K562 (cell line): ENCODE results near the gene GTPBP2. TPM values are rescaled to one million over a fixed set of nuclear protein-coding genes. Genes with fewer than 3 reads are reported as not detected.
A peak's percentile ranks its signal among the peaks of the same experiment; 100 is the strongest.

Experiments
- CAMTA2 ChIP-seq: fragments of 250-450 bp; sonication (Bioruptor Pico); conservative IDR thresholded peaks from 2 replicates; pipeline ENCODE4 v1.5.1; 2022
- CCNT2 ChIP-seq: IDR thresholded peaks from 2 replicates; pipeline ENCODE4 v1.6.1; 2011; ENCODE audit warnings: borderline replicate concordance, low read depth, mild to moderate bottlenecking, moderate library complexity, mixed read lengths, low read length; ENCODE audit not compliant: insufficient read length; ENCODE audit errors: extremely low read depth
- CREB5 ChIP-seq: fragments of 250-450 bp; sonication (Bioruptor Pico); IDR thresholded peaks from 2 replicates; pipeline ENCODE4 v1.5.0; 2020; ENCODE audit warnings: mild to moderate bottlenecking
- PATZ1 ChIP-seq: fragments of 250-450 bp; sonication (Bioruptor Pico); IDR thresholded peaks from 2 replicates; pipeline ENCODE4 v1.5.0; 2020; ENCODE audit warnings: mild to moderate bottlenecking, borderline replicate concordance
- RFX1 ChIP-seq: fragments of 450-650 bp; IDR thresholded peaks from 2 replicates; pipeline ENCODE4 v1.6.1; 2016; ENCODE audit warnings: mild to moderate bottlenecking, moderate library complexity
- SIX5 ChIP-seq, 2 experiments: IDR thresholded peaks; 2 replicates each; pipeline ENCODE4 v1.6.1; 2011; ENCODE audit warnings: low read length in 2 of 2, borderline replicate concordance in 1 of 2, low read depth in 1 of 2, mild to moderate bottlenecking in 1 of 2, moderate library complexity in 1 of 2; ENCODE audit not compliant: insufficient read depth in 1 of 2
- SMAD3 ChIP-seq: fragments of 450-650 bp; formaldehyde crosslinking; conservative IDR thresholded peaks from 2 replicates; pipeline ENCODE4 v1.4.0; 2020; ENCODE audit warnings: mild to moderate bottlenecking
- TAF7 ChIP-seq: fragments of 450-650 bp; IDR thresholded peaks from 2 replicates; pipeline ENCODE4 v1.6.1; 2016; ENCODE audit warnings: missing genetic modification characterization, missing compliant biosample characterization
- XRCC3 ChIP-seq: fragments of 450-650 bp; IDR thresholded peaks from 2 replicates; pipeline ENCODE4 v1.6.1; 2017; ENCODE audit warnings: mild to moderate bottlenecking, moderate library complexity
- ZBTB17 ChIP-seq: fragments of 450-650 bp; formaldehyde crosslinking; IDR thresholded peaks from 2 replicates; pipeline ENCODE4 v1.4.0; 2020; ENCODE audit warnings: mild to moderate bottlenecking
- ZNF134 ChIP-seq: fragments of 250-450 bp; sonication (Bioruptor Pico); conservative IDR thresholded peaks from 2 replicates; pipeline ENCODE4 v1.4.0; 2020
- ZNF263 ChIP-seq: sonication (generic); formaldehyde crosslinking; IDR thresholded peaks from 2 replicates; pipeline ENCODE4 v1.8.0; 2022; ENCODE audit warnings: mild to moderate bottlenecking, missing genetic modification reagents, borderline replicate concordance
- ZNF277 ChIP-seq: fragments of 250-450 bp; sonication (Bioruptor Pico); IDR thresholded peaks from 2 replicates; pipeline ENCODE4 v1.8.0; 2022; ENCODE audit warnings: inconsistent platforms, mild to moderate bottlenecking, moderate library complexity, borderline replicate concordance
- ZNF507 ChIP-seq: conservative IDR thresholded peaks from 2 replicates; pipeline ENCODE4 v1.6.1; 2017; ENCODE audit warnings: missing genetic modification characterization, missing compliant biosample characterization
- ZNF696 ChIP-seq: fragments of 250-450 bp; sonication (Bioruptor Pico); conservative IDR thresholded peaks from 2 replicates; pipeline ENCODE4 v1.4.0; 2020; ENCODE audit warnings: mild to moderate bottlenecking, moderate library complexity
- ZZZ3 ChIP-seq: fragments of 450-650 bp; IDR thresholded peaks from 2 replicates; pipeline ENCODE4 v1.6.1; 2016; ENCODE audit warnings: antibody characterized with exemption, mild to moderate bottlenecking, moderate library complexity
- polyA plus RNA-seq, 8 experiments: library from polyadenylated mRNA; depleted of rRNA in 4 of 8; stranded (reverse) in 5 of 8; unstranded in 3 of 8; fragments of >200 nt; fragmentation: Nextera tagmentation in 2 of 8; fragmentation: Illumina TruSeq in 1 of 8; extraction: Ambion mirVana in 2 of 8; extraction: Trizol in 1 of 8; gene quantifications; 2 replicates each; pipeline versions ENCODE4 v1.2.1 to v1.2.3, GENCODE V29; 2011 to 2014; ENCODE audit warnings: inconsistent platforms in 1 of 8, missing spikeins in 1 of 8
- total RNA-seq, 7 experiments: library from RNA; depleted of rRNA in 6 of 7; stranded (reverse); fragments of >200 nt in 6 of 7; fragmentation: Illumina TruSeq in 2 of 7; extraction: Trizol in 2 of 7; gene quantifications; 2 replicates each; pipeline versions ENCODE4 v1.2.1 to v1.2.3, GENCODE V29; 2011 to 2021; ENCODE audit warnings: low replicate concordance in 1 of 7
- TF ChIP-seq, protein P1 (sequence below): sonication (generic); formaldehyde crosslinking; IDR thresholded peaks from 2 replicates; pipeline ENCODE4 v1.8.0; 2022; ENCODE audit warnings: mild to moderate bottlenecking, missing genetic modification reagents, borderline replicate concordance

The GTPBP2 gene
- total and polyA plus RNA-seq, 9 of the 15 experiments (the other 6 are each of a cell fraction or from before 2014, with no cell fraction given) = 48.4 to 196 (median 111) TPM

DNA sequence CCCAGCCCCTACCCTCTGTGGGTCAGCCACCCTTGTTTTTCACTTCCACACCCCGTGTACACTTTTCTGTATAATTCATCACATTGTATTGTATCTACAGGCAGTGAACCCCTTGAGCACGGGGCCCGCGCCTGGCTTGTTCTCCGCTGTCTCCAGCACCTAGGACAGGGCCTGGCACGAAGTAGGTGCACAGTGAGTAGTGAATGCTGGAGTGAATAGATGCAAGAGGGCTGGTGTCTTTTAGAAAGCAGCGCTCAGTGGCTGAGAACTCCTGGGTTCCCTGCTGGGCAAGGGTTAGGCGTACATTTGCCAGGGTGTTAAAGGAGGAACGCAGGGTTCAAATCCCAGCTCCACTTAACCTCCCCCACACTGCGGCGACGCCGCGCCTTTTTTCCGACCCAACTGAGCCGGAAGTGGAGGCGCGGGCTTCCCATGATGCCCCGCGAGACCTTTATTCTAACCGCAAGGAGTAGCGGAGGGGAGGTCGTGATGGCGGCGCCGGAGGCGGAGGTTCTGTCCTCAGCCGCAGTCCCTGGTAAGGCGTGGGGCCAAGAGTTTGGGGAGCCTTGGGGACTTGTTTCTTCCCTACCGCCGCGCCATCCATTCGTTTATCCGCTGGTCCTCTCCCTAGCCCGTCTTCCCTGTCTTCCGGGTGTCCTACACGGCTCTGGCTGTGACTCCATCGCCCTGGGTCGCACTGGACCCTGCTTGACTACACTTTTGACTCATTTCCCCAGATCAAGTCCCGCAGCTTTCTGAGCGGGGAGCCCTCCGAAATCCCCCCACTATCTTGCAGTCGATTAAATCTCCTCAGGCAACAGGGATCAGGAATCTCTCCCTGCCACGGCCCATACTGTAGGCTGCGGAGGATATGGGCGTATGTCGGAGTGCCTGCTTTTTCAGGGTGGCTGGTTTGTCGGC lies 6.6 kb upstream of the GTPBP2 start, which contains the start of gene MAD2L1BP (continued):
- TF ChIP-seq ZNF696 (CRISPR knock-in tag) = 0 out of 2 replicates have a peak, but pooled peaks have one; percentile 38
- peak; percentile 14; the same call in 1 of the 2 replicates for TF ChIP-seq ZBTB17 (CRISPR knock-in tag)
- no peak for TF ChIP-seq ZZZ3
- TF ChIP-seq CAMTA2 (CRISPR knock-in tag) = no peak
- TF ChIP-seq ZNF134 (CRISPR knock-in tag) = no peak
- TF ChIP-seq, protein P1, sequence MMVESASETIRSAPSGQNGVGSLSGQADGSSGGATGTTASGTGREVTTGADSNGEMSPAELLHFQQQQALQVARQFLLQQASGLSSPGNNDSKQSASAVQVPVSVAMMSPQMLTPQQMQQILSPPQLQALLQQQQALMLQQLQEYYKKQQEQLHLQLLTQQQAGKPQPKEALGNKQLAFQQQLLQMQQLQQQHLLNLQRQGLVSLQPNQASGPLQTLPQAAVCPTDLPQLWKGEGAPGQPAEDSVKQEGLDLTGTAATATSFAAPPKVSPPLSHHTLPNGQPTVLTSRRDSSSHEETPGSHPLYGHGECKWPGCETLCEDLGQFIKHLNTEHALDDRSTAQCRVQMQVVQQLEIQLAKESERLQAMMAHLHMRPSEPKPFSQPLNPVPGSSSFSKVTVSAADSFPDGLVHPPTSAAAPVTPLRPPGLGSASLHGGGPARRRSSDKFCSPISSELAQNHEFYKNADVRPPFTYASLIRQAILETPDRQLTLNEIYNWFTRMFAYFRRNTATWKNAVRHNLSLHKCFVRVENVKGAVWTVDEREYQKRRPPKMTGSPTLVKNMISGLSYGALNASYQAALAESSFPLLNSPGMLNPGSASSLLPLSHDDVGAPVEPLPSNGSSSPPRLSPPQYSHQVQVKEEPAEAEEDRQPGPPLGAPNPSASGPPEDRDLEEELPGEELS = 0 out of 2 replicates have a peak, but pooled peaks have one; percentile 31
- peak; percentile 22; the same call in 1 of the 2 replicates for TF ChIP-seq ZNF263 (CRISPR knock-in tag)
- TF ChIP-seq RFX1 = no peak
- no peak for TF ChIP-seq SIX5 (IDR thresholded peaks at IDR 0.05; ENCODE audit: borderline replicate concordance in 1 of 2, insufficient read depth in 1 of 2, low read depth in 1 of 2, low read length in 2 of 2)
- peak; percentile 76 for TF ChIP-seq CCNT2
- no peak for TF ChIP-seq ZNF507 (tag)
- 0 out of 2 replicates have a peak, but pooled peaks have one; percentile 39 for TF ChIP-seq ZNF277 (CRISPR knock-in tag)
- 0 out of 2 replicates have a peak, but pooled peaks have one; percentile 60 for TF ChIP-seq CREB5 (CRISPR knock-in tag)
- peak; percentile 75 for TF ChIP-seq TAF7
- no peak for TF ChIP-seq PATZ1 (CRISPR knock-in tag)
- TF ChIP-seq XRCC3 = no peak
- TF ChIP-seq SMAD3 (CRISPR knock-in tag) = no peak
